Measurements from ENCODE around the gene HNRNPA3. TPM values are rescaled to one million over a fixed set of nuclear protein-coding genes. Genes with fewer than 3 reads are reported as not detected.

HNRNPA3 gene
- polyA plus RNA-seq, 1 of the 3 experiments (the other 2 are of a cell fraction) = 102 TPM

DNA sequence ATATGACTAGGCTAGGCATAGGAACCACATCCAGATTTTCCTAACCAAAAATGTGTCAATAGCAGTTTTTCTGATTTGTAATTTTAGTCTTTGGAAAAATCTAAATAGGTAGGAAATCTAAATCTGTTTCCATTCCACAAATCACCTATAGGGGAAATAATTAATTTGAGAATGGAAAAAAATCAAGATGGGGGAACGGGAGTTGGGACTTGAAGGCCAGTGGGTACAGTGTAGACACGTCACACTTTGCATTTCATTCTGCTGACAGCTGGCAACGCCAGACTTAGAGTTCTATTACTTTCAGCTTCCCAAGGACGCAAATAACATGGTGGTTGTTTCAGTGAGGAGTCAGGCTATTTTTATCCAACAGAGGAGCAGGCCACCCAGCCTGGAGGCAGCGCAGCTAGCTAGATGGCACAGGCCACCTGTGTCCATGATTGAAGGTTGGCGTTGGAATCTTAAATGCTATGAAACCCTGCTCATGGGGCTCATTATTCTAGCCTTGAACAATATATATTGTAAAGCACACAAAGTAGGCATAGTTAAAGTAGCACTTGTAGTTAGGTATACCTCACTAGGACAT lies 23.4 kb downstream of the HNRNPA3 start:
- ChIA-PET CTCF (interaction anchor here (0.7 to 1.2 kb wide), 2 partner anchors 9 to 71 kb away, joined by 3 to 5 read pairs; no protein-coding TSS in a partner anchor), POLR2A (interaction anchor here (0.7 kb wide), 1 partner anchor 74 kb away, joined by 3 read pairs; no protein-coding TSS in a partner anchor)
- H4K20me1 ChIP-seq (ENCODE audit: insufficient read depth) = peaks cover 44% of the 10 kb centered on the region
- H3K4me1 ChIP-seq (ENCODE audit: control insufficient read depth in 1 of 2, insufficient read depth in 2 of 2, low read depth in 1 of 2, low read length in 1 of 2) = peaks cover 17 to 21% of the 10 kb centered on the region in 2 experiments
- H3K36me3 ChIP-seq (replicated peaks in 1 of 2; ENCODE audit: control insufficient read depth in 1 of 2, insufficient read depth in 2 of 2, low read length in 1 of 2) = peaks cover 36 to 45% of the 10 kb centered on the region in 2 experiments
- WGBS (ENCODE audit: low lambda C conversion rate) = 98% methylated on average over 6 of the region's 6 CpGs
- peaks cover 84% of the 10 kb centered on the region for H3K79me2 ChIP-seq (ENCODE audit: insufficient read depth)
- H3K4me2 ChIP-seq = no peak overlapping the region
- no peak for DNase-seq
- TF ChIP-seq SMC3 (IDR thresholded peaks at IDR 0.05; ENCODE audit: low read depth, low read length) (no peak), RCOR1 (IDR thresholded peaks at IDR 0.05; ENCODE audit: low read length) (no peak), NFIC (IDR thresholded peaks at IDR 0.05; ENCODE audit: borderline replicate concordance) (no peak), POLR2AphosphoS5 (IDR thresholded peaks at IDR 0.05; ENCODE audit: low read depth, low read length) (no peak), MXI1 (IDR thresholded peaks at IDR 0.05; ENCODE audit: low read depth, low read length) (no peak), REST (IDR thresholded peaks at IDR 0.05; ENCODE audit: low read depth, low read length) (no peak), PBX3 (IDR thresholded peaks at IDR 0.05) (no peak), CHD2 (IDR thresholded peaks at IDR 0.05; ENCODE audit: low read length, partially characterized antibody) (no peak), GATA2 (CRISPR knock-in tag; IDR thresholded peaks at IDR 0.05) (no peak), RXRA (IDR thresholded peaks at IDR 0.05; ENCODE audit: borderline replicate concordance, low read depth) (no peak), YY1 (IDR thresholded peaks at IDR 0.05; ENCODE audit: low read depth) (no peak), TEAD4 (IDR thresholded peaks at IDR 0.05; ENCODE audit: borderline replicate concordance, insufficient read depth) (no peak)
- TF ChIP-seq, protein P1, sequence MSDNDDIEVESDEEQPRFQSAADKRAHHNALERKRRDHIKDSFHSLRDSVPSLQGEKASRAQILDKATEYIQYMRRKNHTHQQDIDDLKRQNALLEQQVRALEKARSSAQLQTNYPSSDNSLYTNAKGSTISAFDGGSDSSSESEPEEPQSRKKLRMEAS (IDR thresholded peaks at IDR 0.05; ENCODE audit: low read depth) = no peak
- H3K27me3 ChIP-seq (ENCODE audit: insufficient read depth) = no peaks in the 10 kb centered on the region
- H3K9ac ChIP-seq = no peak overlapping the region
- H3K4me3 ChIP-seq (ENCODE audit: low read depth in 2 of 2, low read length in 1 of 2) = no peak overlapping the region
- H3F3A ChIP-seq (replicated peaks; ENCODE audit: insufficient read depth) = peaks cover 15% of the 10 kb centered on the region
- no peaks in the 10 kb centered on the region for H3K9me3 ChIP-seq
- no peaks in the 10 kb centered on the region for H3K9me2 ChIP-seq
- no peak overlapping the region for H3K27ac ChIP-seq (ENCODE audit: low read depth in 2 of 2, low read length in 1 of 2)
- H2AFZ ChIP-seq (ENCODE audit: low read depth) = no peak overlapping the region
